ENCODE results near the gene FRAT1. TPM values are rescaled to one million over a fixed set of nuclear protein-coding genes. Genes with fewer than 3 reads are reported as not detected.

FRAT1 gene
- total and polyA plus RNA-seq, 10 donors = 6.0 to 27.2 (median 15.0) TPM

GRCh38 chr10:97333601-97334369, 14.7 kb downstream of the FRAT1 start:
- peak overlapping the region; percentile 88 to 99 (median 96) for H3K4me3 ChIP-seq
- 0 to 1% (median 1%) methylated on average over 23 to 89 of the region's 89 CpGs for WGBS, 5 donors
- peak overlapping the region; percentile 94 to 100 (median 98) for H3K27ac ChIP-seq
- peak; percentile 80 to 86 (median 83) for TF ChIP-seq POLR2AphosphoS5 (IDR thresholded peaks at IDR 0.05)
- peak in 1 of 11 experiments; percentile 12 for TF ChIP-seq CTCF (IDR thresholded peaks at IDR 0.05 in 8 of 11, conservative IDR thresholded peaks at IDR 0.05 in 3 of 11)
- no peak for TF ChIP-seq POLR2A (IDR thresholded peaks at IDR 0.05)
- H3K36me3 ChIP-seq = peaks cover 0 to 35% (median 7%) of the 10 kb centered on the region in 6 donors
- no peaks in the 10 kb centered on the region for H3K9me3 ChIP-seq
- DNase-seq = peak; percentile 93
- intact Hi-C loops (cut with DNase I; ENCODE audit: low total_unique reads) = no loop called here
- H3K27me3 ChIP-seq (replicated peaks in 1 of 7) = no peaks in the 10 kb centered on the region
- peaks cover 19 to 77% (median 56%) of the 10 kb centered on the region in 6 donors for H3K4me1 ChIP-seq

- peaks cover 0 to 28% (median under 1%) of the 10 kb centered on the region in 6 donors for H3K36me3 ChIP-seq
- peak within 1 kb of the TSS; percentile 94 to 100 (median 98) for H3K27ac ChIP-seq
- WGBS, 5 donors = 0 to 1% (median 1%) methylated on average over 42 to 103 of the region's 103 CpGs
- peak; percentile 97 for DNase-seq
- TF ChIP-seq POLR2AphosphoS5 (IDR thresholded peaks at IDR 0.05) (peak; percentile 86 to 94 (median 93)), POLR2A (IDR thresholded peaks at IDR 0.05) (peak; percentile 32 to 75 (median 68)), CTCF (IDR thresholded peaks at IDR 0.05 in 8 of 11, conservative IDR thresholded peaks at IDR 0.05 in 3 of 11) (peak in 2 of 11 experiments; percentile 9 to 39)
- H3K9me3 ChIP-seq = no peaks in the 10 kb centered on the region
- peaks cover 19 to 69% (median 51%) of the 10 kb centered on the region in 6 donors for H3K4me1 ChIP-seq
- H3K4me3 ChIP-seq = peak within 1 kb of the TSS; percentile 88 to 99 (median 96)
- intact Hi-C loops (cut with DNase I; ENCODE audit: low total_unique reads) = no loop called here
- H3K27me3 ChIP-seq (replicated peaks in 1 of 7) = no peaks in the 10 kb centered on the region
These were observed 15.5 kb downstream of the FRAT1 start, which contains the start of gene FRAT2 for GRCh38 chr10:97334370-97335175. Gene FRAT2 (minus strand): TSS chr10:97334729. CDS start chr10:97334572, 157 bp downstream.

GRCh38 chr10:97335188-97335619, 16.1 kb downstream of the FRAT1 start:
- H3K27me3 ChIP-seq (replicated peaks in 1 of 7) = no peaks in the 10 kb centered on the region
- TF ChIP-seq POLR2AphosphoS5 (IDR thresholded peaks at IDR 0.05) (no peak), CTCF (IDR thresholded peaks at IDR 0.05 in 8 of 11, conservative IDR thresholded peaks at IDR 0.05 in 3 of 11) (no peak), POLR2A (IDR thresholded peaks at IDR 0.05) (no peak)
- H3K9me3 ChIP-seq = no peaks in the 10 kb centered on the region
- peaks cover 0 to 21% (median 0%) of the 10 kb centered on the region in 6 donors for H3K36me3 ChIP-seq
- H3K4me1 ChIP-seq = peaks cover 19 to 63% (median 45%) of the 10 kb centered on the region in 6 donors
- WGBS, 5 donors = 5 to 9% (median 7%) methylated on average over 25 of the region's 25 CpGs
- intact Hi-C loops (cut with DNase I; ENCODE audit: low total_unique reads) = no loop called here
- peak overlapping the region; percentile 88 to 99 (median 96) for H3K4me3 ChIP-seq
- peak overlapping the region; percentile 94 to 100 (median 98) for H3K27ac ChIP-seq
- peak; percentile 87 for DNase-seq

Measured in spleen (tissue), 11 donors.